Activated T-helper 9 cell treated with anti-CD3 and anti-CD28 coated beads, Interleukin-2, amount 50 U/mL, for 16 hours (primary cell): ENCODE measurements around the gene ARHGEF28.

Experiments
- DNase-seq: peaks from one replicate; pipeline ENCODE4 v3.0.0-alpha.2; 2020; ENCODE audit warnings: low read depth

ARHGEF28 gene

GRCh38 chr5:73661753-73662152 lies 35.8 kb downstream of the ARHGEF28 start:
- no peak for DNase-seq

DNA sequence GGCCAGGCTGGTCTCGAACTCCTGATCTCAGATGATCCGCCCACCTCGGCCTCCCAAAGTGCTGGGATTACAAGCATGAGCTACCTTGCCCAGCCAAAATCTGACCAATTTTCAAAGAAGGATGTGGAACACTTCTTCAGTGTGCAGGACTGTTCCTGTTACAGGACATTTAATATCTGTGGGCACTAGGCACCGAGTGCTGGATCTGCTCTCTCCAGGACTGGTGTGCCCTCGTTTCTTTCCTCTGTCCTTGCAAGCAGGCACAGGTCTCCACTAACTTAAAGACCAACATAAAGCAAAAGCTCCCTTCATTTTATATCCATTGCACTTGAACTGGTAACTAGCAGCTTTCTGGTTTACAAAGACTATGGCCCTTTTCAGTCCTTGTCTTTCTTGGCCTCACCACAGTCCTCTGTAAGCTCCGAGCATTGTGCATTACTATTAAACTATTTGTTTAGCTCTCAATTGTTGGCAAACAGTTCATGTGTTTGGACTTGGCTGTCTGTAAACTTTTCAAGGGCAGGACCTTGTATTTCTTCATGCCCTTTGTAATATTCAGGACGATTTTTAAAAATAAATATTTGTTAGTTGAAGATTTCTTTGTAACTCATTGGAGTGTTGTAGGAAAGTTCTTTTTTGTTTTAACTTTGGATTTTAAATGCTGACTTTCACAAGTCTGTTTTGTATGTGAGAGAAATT lies 37.3 kb downstream of the ARHGEF28 start:
- DNase-seq, result no peak

DNA sequence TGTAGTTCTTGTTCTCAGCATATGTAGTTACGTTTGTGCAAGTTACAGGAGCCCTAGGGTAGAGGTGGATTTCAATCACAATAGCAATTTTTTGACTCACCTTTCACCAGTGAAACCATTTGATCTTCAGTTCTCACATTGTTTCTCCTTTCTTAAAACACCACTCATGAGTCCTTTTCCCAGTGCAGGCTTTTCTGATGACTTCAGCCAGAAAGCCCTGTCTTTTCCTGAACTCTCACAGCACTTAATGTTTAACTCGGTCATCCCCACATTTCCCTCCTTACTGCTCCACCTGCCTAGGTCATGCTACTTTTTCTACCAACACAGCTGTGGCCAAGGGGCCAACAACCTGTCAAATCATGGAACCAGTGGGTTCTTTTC lies 37.9 kb downstream of the ARHGEF28 start:
- no peak for DNase-seq

DNA sequence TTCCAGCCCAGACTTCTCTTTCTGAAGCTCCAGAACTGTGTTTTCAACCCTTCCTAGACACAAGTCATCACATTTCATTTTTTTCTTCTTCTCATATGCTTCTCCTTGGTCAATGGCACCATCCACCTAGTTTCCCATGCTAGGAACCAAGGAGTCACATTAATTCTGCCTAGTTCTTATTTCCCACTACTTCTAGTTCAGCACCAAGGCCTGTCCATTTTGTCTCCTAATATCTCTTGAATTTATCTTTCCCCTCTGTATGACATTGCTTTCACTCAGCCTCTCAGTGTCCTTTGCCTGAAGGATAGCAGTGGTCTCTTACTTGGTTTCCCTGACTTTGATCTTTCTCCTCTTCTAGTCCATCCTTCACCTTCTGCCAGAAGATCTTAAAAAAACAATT lies 38.8 kb downstream of the ARHGEF28 start:
- no peak for DNase-seq

- DNase-seq, result no peak
Measured at GRCh38 chr5:73666891-73667290, 40.9 kb downstream of the ARHGEF28 start.

- DNase-seq, result no peak
Measured at GRCh38 chr5:73668017-73668416, 42.0 kb downstream of the ARHGEF28 start.

DNA sequence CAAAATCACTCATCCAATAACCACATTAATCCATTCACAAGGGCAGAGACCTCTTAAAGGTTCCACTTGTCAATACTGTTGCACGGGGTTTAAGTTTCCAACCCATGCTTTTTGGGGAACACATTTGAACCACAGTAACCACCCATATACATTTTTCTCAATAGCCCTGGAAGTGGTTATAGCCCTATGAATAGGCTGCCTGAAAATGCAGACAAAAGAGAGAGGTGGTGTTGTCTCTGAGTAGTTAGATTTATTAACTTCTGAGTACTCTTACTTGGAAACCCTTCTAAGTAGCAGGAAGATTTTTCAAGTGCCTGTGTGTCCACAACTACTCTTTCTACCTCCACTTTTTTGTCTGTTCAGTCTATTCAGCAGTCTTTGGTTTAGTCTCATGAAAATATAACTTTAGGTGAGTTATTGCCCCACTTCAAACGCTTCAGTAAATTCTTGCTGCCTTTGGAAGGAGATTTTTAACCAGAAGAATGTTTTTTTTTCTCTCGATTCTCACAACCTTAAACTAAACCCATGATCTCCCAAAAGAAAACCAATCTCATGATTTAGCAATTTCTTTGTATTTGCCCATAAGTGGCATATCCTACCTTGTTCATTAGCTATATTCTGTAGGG lies 42.6 kb downstream of the ARHGEF28 start:
- no peak for DNase-seq

DNA sequence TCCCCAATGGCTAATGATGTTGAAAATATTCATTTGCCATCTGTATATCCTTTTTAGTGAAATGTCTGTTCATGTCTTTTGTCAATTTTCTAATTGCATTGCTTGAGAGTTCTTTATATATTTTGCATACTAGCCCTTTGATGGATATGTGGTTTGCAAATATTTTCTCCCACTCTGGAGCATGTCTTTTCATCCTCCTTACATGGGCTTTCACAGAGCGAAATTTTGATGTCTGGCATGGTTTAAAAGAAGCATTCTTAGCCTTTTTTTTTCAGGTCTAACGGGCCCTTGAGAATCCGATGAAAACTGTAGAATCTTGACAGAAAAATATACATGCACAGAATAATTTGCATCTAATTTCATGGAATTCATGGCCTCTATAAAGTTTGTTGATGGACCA lies 44.7 kb downstream of the ARHGEF28 start:
- DNase-seq, result no peak

- no peak for DNase-seq
Measured at GRCh38 chr5:73672132-73672531, 46.1 kb downstream of the ARHGEF28 start.

- DNase-seq, result no peak
Measured at GRCh38 chr5:73673161-73673591, 47.2 kb downstream of the ARHGEF28 start.

- no peak for DNase-seq
Measured at GRCh38 chr5:73674669-73675004, 48.6 kb downstream of the ARHGEF28 start.

- no peak for DNase-seq
Measured at GRCh38 chr5:73678322-73678740, 52.3 kb downstream of the ARHGEF28 start.

GRCh38 chr5:73678807-73679206 lies 52.8 kb downstream of the ARHGEF28 start:
- DNase-seq, result no peak

DNA sequence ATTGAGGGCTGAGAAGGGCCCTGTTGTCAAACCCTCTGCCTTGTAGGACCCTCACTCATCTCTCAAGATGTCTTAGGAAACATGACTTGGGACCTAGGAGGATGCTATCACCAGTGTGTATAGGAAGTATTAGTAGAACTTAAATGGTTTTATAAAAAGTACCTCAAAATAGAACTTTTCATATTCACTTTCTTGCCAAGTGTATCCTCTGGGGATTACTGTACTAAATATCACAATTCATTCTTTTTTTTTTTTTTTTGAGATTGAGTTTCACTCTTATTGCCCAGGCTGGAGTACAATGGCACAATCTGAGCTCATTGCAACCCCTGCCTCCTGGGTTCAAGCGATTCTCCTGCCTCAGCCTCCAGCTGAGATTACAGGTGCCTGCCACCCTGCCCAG lies 56.2 kb downstream of the ARHGEF28 start:
- no peak for DNase-seq

DNA sequence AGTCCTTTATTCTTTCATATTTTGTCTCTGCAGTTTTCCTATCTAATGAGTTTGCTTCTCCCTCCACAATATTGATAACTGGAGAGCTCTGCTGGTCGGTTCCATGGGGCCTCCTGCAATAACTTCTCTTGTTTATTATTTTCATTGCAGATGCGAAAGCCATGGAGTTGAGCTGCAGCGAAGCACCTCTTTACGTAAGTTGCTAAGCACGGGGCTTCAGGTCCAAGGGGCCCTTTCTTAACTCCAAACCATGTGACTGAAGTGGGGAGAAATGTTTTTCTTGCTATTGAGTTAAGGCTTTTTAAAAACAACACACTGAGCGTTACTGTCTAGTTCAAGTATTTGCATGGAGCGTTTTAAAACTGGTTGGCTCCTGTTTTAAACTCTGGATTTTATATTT lies 58.7 kb downstream of the ARHGEF28 start:
- no peak for DNase-seq

- no peak for DNase-seq
Measured at GRCh38 chr5:73686912-73687311, 60.9 kb downstream of the ARHGEF28 start.

DNA sequence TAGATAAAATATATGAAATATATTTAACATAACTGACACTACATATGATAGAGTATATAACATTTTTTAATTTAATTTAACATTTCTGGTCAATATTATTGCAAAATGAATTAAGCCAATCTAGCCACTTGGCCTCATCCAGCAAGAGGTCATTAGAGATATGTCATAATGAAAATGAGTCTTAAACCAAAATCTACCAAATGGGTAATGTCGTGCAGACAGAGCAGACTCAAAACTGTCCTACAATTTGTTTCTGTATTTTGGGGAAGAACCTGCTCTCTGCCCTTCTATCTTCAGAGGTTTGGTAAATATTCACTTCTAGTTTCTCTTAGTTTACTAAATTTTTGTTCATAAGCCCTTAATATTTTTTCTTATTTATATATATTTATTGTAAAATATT lies 61.4 kb downstream of the ARHGEF28 start:
- DNase-seq, result no peak

DNA sequence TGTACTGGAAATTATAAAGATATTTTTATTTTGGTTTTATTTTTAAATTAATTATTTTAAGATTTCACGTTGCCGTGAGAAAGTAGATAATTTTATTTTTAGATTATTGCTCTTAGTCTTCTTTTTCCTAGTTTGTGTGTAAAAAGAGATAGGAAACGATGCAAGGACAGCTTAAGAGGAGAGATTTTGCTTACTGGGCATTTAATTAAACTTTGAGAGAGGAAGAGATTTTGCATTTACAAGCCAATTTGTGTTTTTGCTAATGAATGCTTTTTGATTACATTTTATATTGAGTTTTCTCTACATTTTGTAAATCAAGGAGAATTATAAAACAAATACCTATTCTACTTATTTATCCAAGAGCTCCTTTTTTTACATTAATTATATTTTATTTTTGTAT lies 64.0 kb downstream of the ARHGEF28 start:
- no peak for DNase-seq

- no peak for DNase-seq
Measured at GRCh38 chr5:73691302-73692080, 65.5 kb downstream of the ARHGEF28 start.

GRCh38 chr5:73692166-73692640 lies 66.2 kb downstream of the ARHGEF28 start:
- DNase-seq, result no peak

- no peak for DNase-seq
Measured at GRCh38 chr5:73692981-73693380, 67.0 kb downstream of the ARHGEF28 start.

DNA sequence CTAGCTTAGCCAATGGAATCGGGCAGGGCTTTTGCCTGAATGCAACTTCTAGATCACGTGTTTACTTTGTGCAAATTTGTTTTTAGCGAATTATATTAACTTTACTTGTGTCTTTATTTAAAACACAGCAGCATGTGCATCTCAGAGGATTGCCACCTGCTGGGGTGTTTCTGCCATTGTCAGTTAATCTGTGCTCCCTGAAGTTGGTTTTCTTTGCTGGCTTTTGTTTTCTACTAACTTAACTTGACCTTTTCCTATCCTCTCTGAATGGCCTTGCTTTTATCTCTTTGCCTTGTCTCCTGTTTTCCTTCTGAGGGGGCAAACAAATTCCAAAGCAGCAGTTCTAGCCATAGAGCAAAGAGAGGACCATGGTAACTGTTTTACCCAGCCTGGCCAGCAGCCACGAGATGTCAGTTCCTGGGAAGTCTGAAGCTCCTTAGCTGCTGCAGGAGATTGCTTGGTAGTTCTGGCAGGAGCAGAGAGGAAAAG lies 67.6 kb downstream of the ARHGEF28 start:
- no peak for DNase-seq

- no peak for DNase-seq
Measured at GRCh38 chr5:73694089-73694488, 68.1 kb downstream of the ARHGEF28 start.
